ENCODE results near the gene METTL25B. TPM values are rescaled to one million over a fixed set of nuclear protein-coding genes. Genes with fewer than 3 reads are reported as not detected.

Gene METTL25B
- total and polyA plus RNA-seq, 2 donors, result 10.7 to 39.4 TPM

GRCh38 chr1:156767101-156767878 lies 39.0 kb downstream of the METTL25B start, which contains the start of gene PRCC:
Gene PRCC, plus strand, starts transcription at chr1:156767535. Its CDS starts 237 bp downstream, at chr1:156767772.
- Histone ChIP-seq H3K4me1 (ENCODE audit: control insufficient read depth in 2 of 2, insufficient read depth in 2 of 2, low read length in 2 of 2) (peaks cover 16 to 31% of the 10 kb centered on the region in 2 donors), H3K27me3 (ENCODE audit: control insufficient read depth in 2 of 2, insufficient read depth in 1 of 2, low read length in 1 of 2) (no peaks in the 10 kb centered on the region), H3K27ac (ENCODE audit: low read depth in 1 of 2, low read length in 1 of 2) (peak within 1 kb of the TSS; percentile 93 to 95), H3K4me3 (ENCODE audit: low read length in 2 of 2) (peak within 1 kb of the TSS; percentile 83 to 91), H3K9me3 (ENCODE audit: control insufficient read depth in 2 of 2, insufficient read depth in 1 of 2, low read length in 1 of 2) (no peaks in the 10 kb centered on the region), H3K36me3 (ENCODE audit: control insufficient read depth in 2 of 2, insufficient read depth in 2 of 2, low read length in 1 of 2) (peaks cover 0 to 18% of the 10 kb centered on the region in 2 donors)
- DNase-seq (ENCODE audit: low read depth in 6 of 9, low spot score in 9 of 9), result peak; percentile 96 to 99 (median 99)
- under 1% methylated on average over 50 of the region's 50 CpGs for WGBS

DNA sequence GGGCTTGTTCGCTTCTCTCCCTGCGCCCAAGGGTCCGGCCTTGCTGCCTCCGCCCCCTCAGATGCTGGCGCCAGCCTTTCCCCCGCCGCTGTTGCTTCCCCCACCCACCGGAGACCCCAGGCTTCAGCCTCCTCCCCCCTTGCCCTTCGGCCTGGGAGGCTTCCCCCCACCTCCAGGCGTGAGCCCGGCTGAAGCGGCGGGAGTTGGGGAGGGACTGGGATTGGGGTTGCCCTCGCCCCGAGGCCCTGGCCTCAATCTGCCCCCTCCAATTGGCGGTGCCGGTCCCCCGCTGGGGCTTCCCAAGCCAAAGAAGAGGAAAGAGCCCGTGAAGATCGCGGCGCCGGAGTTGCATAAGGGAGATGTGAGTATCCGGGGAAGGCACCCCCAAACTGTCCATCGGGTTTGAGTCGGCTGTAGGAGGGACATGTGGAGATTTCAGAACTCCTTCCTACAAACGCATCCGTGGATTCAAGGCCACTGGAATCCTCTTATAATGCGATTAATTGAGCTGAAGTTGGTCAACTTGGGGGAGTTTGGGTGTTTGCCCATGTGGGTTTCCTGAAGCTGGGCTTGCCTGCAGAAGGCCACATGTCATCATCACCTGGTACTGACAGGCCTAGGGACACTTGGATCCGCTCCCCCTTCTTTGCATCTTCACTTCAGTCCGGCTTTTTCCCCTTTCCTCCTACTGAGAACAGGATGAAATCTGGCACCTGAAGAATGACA lies 39.8 kb downstream of the METTL25B start:
- peaks cover 16 to 31% of the 10 kb centered on the region in 2 donors for H3K4me1 ChIP-seq (ENCODE audit: control insufficient read depth in 2 of 2, insufficient read depth in 2 of 2, low read length in 2 of 2)
- H3K36me3 ChIP-seq (ENCODE audit: control insufficient read depth in 2 of 2, insufficient read depth in 2 of 2, low read length in 1 of 2), result peaks cover 3 to 21% of the 10 kb centered on the region in 2 donors
- H3K27ac ChIP-seq (ENCODE audit: low read depth in 1 of 2, low read length in 1 of 2), result peak overlapping the region; percentile 93 to 95
- peak in 1 of 9 donors; percentile 52 for DNase-seq (ENCODE audit: low read depth in 6 of 9, low spot score in 9 of 9)
- 2% methylated on average over 31 of the region's 31 CpGs for WGBS
- H3K4me3 ChIP-seq (ENCODE audit: low read length in 2 of 2), result peak overlapping the region; percentile 83 to 91
- no peaks in the 10 kb centered on the region for H3K9me3 ChIP-seq (ENCODE audit: control insufficient read depth in 2 of 2, insufficient read depth in 1 of 2, low read length in 1 of 2)
- H3K27me3 ChIP-seq (ENCODE audit: control insufficient read depth in 2 of 2, insufficient read depth in 1 of 2, low read length in 1 of 2), result no peaks in the 10 kb centered on the region

DNA sequence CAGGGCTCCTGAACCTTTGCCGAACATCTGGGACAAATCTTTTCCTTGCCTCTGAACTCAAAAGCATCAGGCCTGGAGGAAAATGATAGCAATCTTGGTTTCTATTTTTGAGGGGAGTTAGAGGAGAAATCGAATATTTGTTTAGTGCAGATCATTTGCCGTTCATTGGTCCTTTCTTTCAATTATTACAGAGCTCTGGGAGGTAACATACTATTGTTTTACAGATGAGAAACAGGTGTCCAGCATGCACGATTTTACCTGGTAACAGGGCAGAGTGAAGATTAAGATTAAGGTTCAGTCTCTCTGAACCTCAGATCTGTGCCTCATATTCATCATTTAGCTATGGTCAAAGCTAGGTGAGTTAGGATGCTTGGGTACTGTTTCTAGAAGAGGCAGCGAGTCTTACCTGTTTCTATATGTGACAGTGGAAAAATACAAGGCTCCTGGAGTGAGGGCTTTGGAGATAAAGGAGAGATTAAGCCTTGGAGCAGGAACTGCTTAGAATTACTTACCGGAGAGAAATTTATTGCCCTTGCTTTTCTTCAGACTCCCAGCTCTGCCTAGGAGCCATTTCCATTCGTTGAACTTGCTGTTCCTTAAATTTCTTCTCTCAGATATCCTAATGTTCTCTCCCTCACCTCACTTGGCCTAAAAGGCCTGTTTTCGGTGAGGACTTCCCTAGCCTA lies 40.5 kb downstream of the METTL25B start:
- Histone ChIP-seq H3K4me1 (ENCODE audit: control insufficient read depth in 2 of 2, insufficient read depth in 2 of 2, low read length in 2 of 2) (peaks cover 16 to 31% of the 10 kb centered on the region in 2 donors), H3K36me3 (ENCODE audit: control insufficient read depth in 2 of 2, insufficient read depth in 2 of 2, low read length in 1 of 2) (peaks cover 5 to 21% of the 10 kb centered on the region in 2 donors), H3K9me3 (ENCODE audit: control insufficient read depth in 2 of 2, insufficient read depth in 1 of 2, low read length in 1 of 2) (no peaks in the 10 kb centered on the region), H3K27ac (ENCODE audit: low read depth in 1 of 2, low read length in 1 of 2) (no peak overlapping the region), H3K4me3 (ENCODE audit: low read length in 2 of 2) (peak overlapping the region; percentile 83 to 91), H3K27me3 (ENCODE audit: control insufficient read depth in 2 of 2, insufficient read depth in 1 of 2, low read length in 1 of 2) (no peaks in the 10 kb centered on the region)
- WGBS, result 41% methylated on average over 8 of the region's 8 CpGs
- DNase-seq (ENCODE audit: low read depth in 6 of 9, low spot score in 9 of 9), result no peak

DNA sequence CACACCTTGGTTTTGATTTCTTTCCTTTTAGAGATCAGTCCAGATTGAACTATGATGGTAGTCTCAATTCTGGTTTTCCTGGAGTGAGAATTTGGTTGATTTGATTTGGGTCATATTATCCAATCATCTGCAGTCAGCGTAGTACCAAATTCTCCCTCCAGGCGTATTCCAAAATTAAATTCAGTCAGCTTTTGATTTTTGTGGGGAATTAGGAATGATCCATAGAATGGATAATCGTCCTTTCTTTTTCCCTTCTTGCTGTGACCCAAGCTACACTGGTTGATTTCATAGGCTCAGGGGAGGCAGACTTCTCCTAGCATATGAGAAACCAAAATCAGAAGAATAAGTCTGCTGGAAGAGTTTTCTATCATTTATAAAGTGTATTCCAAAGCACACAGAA lies 44.0 kb downstream of the METTL25B start:
- DNase-seq (ENCODE audit: low read depth in 6 of 9, low spot score in 9 of 9), result no peak
- Histone ChIP-seq H3K4me3 (ENCODE audit: low read length in 2 of 2) (no peak overlapping the region), H3K4me1 (ENCODE audit: control insufficient read depth in 2 of 2, insufficient read depth in 2 of 2, low read length in 2 of 2) (peaks cover 11 to 22% of the 10 kb centered on the region in 2 donors), H3K36me3 (ENCODE audit: control insufficient read depth in 2 of 2, insufficient read depth in 2 of 2, low read length in 1 of 2) (peaks cover 5 to 24% of the 10 kb centered on the region in 2 donors), H3K9me3 (ENCODE audit: control insufficient read depth in 2 of 2, insufficient read depth in 1 of 2, low read length in 1 of 2) (no peaks in the 10 kb centered on the region), H3K27ac (ENCODE audit: low read depth in 1 of 2, low read length in 1 of 2) (no peak overlapping the region), H3K27me3 (ENCODE audit: control insufficient read depth in 2 of 2, insufficient read depth in 1 of 2, low read length in 1 of 2) (no peaks in the 10 kb centered on the region)
- WGBS, result 97% methylated on average over 3 of the region's 3 CpGs

DNA sequence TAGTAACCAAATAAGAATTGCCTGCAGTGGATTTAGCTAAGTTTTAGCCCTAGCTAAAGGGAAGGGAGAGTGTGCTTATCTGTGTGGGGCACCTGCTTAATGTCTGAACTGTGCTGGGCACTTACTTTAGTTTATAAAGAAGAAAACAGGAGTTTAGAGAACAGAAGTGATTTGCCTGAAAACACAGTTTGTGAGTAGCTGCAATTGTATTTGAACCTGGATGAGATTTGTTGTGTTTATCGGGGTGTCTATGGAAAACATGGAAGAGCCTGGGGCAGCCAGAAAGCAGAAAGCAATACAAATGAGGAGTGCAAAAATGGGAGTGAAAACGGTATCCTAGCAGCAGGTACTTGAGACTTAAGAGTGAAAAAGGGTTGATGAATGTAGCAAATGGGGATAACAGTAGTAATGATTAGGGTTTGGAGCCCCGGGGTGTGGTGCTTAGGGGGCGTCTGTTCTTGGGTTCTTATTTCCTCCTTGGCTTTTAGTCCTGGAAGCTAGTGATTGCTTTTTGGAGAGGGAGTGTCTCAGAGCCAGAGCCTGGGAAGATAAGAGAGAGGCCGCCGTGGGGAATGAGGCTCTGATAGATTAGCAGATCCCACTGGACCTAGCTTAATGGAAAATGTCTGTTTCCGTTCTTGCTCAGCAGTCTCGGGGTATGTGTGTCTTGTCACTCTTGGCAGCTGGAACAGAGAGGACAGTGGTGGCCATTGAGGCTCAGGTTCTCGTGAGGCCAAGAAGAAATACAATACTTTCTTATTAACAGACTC lies 44.6 kb downstream of the METTL25B start:
- no peaks in the 10 kb centered on the region for H3K9me3 ChIP-seq (ENCODE audit: control insufficient read depth in 2 of 2, insufficient read depth in 1 of 2, low read length in 1 of 2)
- H3K27me3 ChIP-seq (ENCODE audit: control insufficient read depth in 2 of 2, insufficient read depth in 1 of 2, low read length in 1 of 2), result no peaks in the 10 kb centered on the region
- WGBS, result 96% methylated on average over 9 of the region's 9 CpGs
- H3K4me1 ChIP-seq (ENCODE audit: control insufficient read depth in 2 of 2, insufficient read depth in 2 of 2, low read length in 2 of 2), result peaks cover 11 to 22% of the 10 kb centered on the region in 2 donors
- H3K4me3 ChIP-seq (ENCODE audit: low read length in 2 of 2), result no peak overlapping the region
- no peak overlapping the region for H3K27ac ChIP-seq (ENCODE audit: low read depth in 1 of 2, low read length in 1 of 2)
- DNase-seq (ENCODE audit: low read depth in 6 of 9, low spot score in 9 of 9), result no peak
- peaks cover 5 to 24% of the 10 kb centered on the region in 2 donors for H3K36me3 ChIP-seq (ENCODE audit: control insufficient read depth in 2 of 2, insufficient read depth in 2 of 2, low read length in 1 of 2)

DNA sequence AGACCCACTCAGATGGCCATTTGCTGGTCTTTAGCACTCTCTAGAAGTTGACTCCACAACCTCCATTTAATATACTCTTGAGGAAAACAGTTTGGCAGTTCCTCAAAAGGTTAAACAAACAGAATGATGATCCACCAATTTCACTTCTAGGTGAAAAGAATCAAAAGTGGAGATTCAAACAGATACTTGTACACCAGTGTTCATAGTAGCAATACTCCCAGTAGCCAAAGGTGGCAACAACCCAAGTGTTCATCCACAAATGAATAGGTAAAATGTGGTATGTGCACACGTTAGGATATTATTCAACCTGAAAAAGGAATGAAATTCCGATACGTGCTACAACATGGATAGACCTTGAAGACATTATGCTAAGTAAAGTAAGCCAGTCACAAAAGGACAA lies 45.3 kb downstream of the METTL25B start:
- 92% methylated on average over 3 of the region's 3 CpGs for WGBS
- no peak overlapping the region for H3K27ac ChIP-seq (ENCODE audit: low read depth in 1 of 2, low read length in 1 of 2)

GRCh38 chr1:156775799-156776198 lies 47.5 kb downstream of the METTL25B start:
- WGBS, result 95% methylated on average over 5 of the region's 5 CpGs
- no peaks in the 10 kb centered on the region for H3K9me3 ChIP-seq (ENCODE audit: control insufficient read depth in 2 of 2, insufficient read depth in 1 of 2, low read length in 1 of 2)
- no peak overlapping the region for H3K27ac ChIP-seq (ENCODE audit: low read depth in 1 of 2, low read length in 1 of 2)
- DNase-seq (ENCODE audit: low read depth in 6 of 9, low spot score in 9 of 9), result no peak
- peaks cover 5 to 16% of the 10 kb centered on the region in 2 donors for H3K36me3 ChIP-seq (ENCODE audit: control insufficient read depth in 2 of 2, insufficient read depth in 2 of 2, low read length in 1 of 2)
- no peaks in the 10 kb centered on the region for H3K27me3 ChIP-seq (ENCODE audit: control insufficient read depth in 2 of 2, insufficient read depth in 1 of 2, low read length in 1 of 2)
- H3K4me1 ChIP-seq (ENCODE audit: control insufficient read depth in 2 of 2, insufficient read depth in 2 of 2, low read length in 2 of 2), result peaks cover 0 to 9% of the 10 kb centered on the region in 2 donors
- H3K4me3 ChIP-seq (ENCODE audit: low read length in 2 of 2), result no peak overlapping the region

More for the DNA sequence above, 45.3 kb downstream of the METTL25B start:
- Histone ChIP-seq H3K9me3 (ENCODE audit: control insufficient read depth in 2 of 2, insufficient read depth in 1 of 2, low read length in 1 of 2) (no peaks in the 10 kb centered on the region), H3K4me3 (ENCODE audit: low read length in 2 of 2) (no peak overlapping the region), H3K36me3 (ENCODE audit: control insufficient read depth in 2 of 2, insufficient read depth in 2 of 2, low read length in 1 of 2) (peaks cover 5 to 24% of the 10 kb centered on the region in 2 donors), H3K27me3 (ENCODE audit: control insufficient read depth in 2 of 2, insufficient read depth in 1 of 2, low read length in 1 of 2) (no peaks in the 10 kb centered on the region), H3K4me1 (ENCODE audit: control insufficient read depth in 2 of 2, insufficient read depth in 2 of 2, low read length in 2 of 2) (peaks cover 5 to 16% of the 10 kb centered on the region in 2 donors)
- DNase-seq (ENCODE audit: low read depth in 6 of 9, low spot score in 9 of 9), result no peak

GRCh38 chr1:156776942-156777341 lies 48.7 kb downstream of the METTL25B start:
- no peaks in the 10 kb centered on the region for H3K9me3 ChIP-seq (ENCODE audit: control insufficient read depth in 2 of 2, insufficient read depth in 1 of 2, low read length in 1 of 2)
- H3K27me3 ChIP-seq (ENCODE audit: control insufficient read depth in 2 of 2, insufficient read depth in 1 of 2, low read length in 1 of 2), result no peaks in the 10 kb centered on the region
- DNase-seq (ENCODE audit: low read depth in 6 of 9, low spot score in 9 of 9), result no peak
- H3K4me1 ChIP-seq (ENCODE audit: control insufficient read depth in 2 of 2, insufficient read depth in 2 of 2, low read length in 2 of 2), result peaks cover 0 to 3% of the 10 kb centered on the region in 2 donors
- H3K4me3 ChIP-seq (ENCODE audit: low read length in 2 of 2), result no peak overlapping the region
- no peak overlapping the region for H3K27ac ChIP-seq (ENCODE audit: low read depth in 1 of 2, low read length in 1 of 2)
- peaks cover 10 to 12% of the 10 kb centered on the region in 2 donors for H3K36me3 ChIP-seq (ENCODE audit: control insufficient read depth in 2 of 2, insufficient read depth in 2 of 2, low read length in 1 of 2)
- WGBS, result 90% methylated on average over 4 of the region's 4 CpGs

Data from thymus (tissue), 11 donors.